ENCODE results near the gene TRAF3.
A peak's percentile ranks its signal among the peaks of the same experiment; 100 is the strongest.

Gene TRAF3

DNA sequence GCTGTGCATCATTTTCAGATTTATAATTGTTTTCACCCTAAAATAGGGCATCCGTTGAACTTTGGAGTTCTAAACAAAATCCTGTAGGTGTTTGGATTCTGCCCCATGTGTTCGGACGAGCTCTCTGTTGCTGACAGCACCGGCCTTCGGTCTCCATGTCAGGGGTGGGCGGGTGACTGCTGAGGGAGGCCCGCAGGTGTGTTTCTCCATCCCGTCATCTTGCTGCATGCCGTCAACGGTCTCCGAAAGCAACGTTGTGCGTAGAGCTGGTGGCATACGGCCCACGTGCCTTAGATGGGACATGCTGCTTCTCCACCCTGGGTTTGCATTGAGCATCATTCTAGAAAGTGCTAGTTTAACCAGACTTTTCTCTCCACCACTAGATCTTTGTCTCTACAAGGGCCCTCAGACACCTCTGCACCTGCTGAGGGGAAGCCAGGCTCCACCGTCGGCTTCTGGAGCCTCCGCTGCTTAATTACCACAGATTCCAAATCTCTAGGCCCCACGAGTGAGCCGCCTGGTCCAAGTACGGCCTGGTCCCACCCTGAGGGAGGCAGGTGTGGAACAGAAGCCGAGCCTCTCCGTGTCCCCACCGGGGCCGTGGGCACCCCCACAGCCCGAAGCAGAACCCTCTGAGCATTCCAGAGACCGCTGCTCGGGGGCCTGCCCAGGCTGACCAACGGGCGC is 129.5 kb downstream of the TRAF3 start:
- no peak overlapping the region for H4K12ac ChIP-seq (ENCODE audit: low read depth, low read length)
- WGBS (ENCODE audit: extremely low coverage, insufficient coverage, insufficient read length) = no CpG with 5 or more reads among the region's 30 CpGs

DNA sequence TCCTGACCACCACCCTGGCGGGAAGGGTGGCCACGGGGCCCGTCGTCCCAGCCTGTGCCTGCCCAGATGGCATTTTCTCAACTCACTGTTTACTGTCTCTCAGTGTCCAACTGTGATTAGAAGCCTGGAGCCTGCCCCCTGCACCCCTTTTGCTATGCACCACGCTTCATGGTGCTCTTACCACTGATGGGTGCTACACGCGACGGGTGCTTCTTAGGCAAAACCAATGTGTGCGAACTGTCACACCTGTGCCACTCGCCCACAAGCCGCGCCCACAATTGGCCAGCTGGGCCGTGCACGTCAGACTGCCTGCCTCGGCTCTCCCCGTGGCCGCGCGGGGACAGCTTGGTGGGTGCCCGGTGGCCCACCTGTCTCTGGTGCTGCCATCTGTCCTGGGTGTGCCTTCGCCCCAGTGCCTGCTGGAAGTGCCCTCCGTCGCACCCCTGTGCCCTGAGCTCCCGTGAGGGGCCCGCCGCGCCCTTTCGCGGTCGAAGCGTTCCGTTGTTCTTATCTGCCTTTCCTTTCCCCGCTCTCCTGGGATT is 130.1 kb downstream of the TRAF3 start:
- no peaks in the 10 kb centered on the region for H3K79me1 ChIP-seq (ENCODE audit: low read length)
- no peak overlapping the region for H3K4ac ChIP-seq (ENCODE audit: low read depth, low read length)
- H2BK120ac ChIP-seq (ENCODE audit: insufficient read depth, low read length, poor library complexity) = no peak overlapping the region
- no peak overlapping the region for H2AFZ ChIP-seq (ENCODE audit: insufficient read depth, low read length, poor library complexity)
- no peaks in the 10 kb centered on the region for H3K27me3 ChIP-seq (ENCODE audit: insufficient read depth, low read length)
- no CpG with 5 or more reads among the region's 33 CpGs for WGBS (ENCODE audit: extremely low coverage, insufficient coverage, insufficient read length)
- H3K9me3 ChIP-seq (ENCODE audit: insufficient read depth, low read depth, low read length) = peaks cover 14% of the 10 kb centered on the region
- H3K23ac ChIP-seq (ENCODE audit: low read length) = no peak overlapping the region
- no peak overlapping the region for H3K27ac ChIP-seq (ENCODE audit: low read depth, low read length)
- H2AK5ac ChIP-seq (ENCODE audit: low read length) = no peak overlapping the region
- H3K4me2 ChIP-seq (ENCODE audit: low read length) = no peak overlapping the region
- DNase-seq = no peak
- H4K91ac ChIP-seq (ENCODE audit: low read depth, low read length) = no peak overlapping the region
- no peak overlapping the region for H4K12ac ChIP-seq (ENCODE audit: low read depth, low read length)
- no peak overlapping the region for H3K9ac ChIP-seq (ENCODE audit: low read length)
- H4K8ac ChIP-seq (ENCODE audit: low read depth, low read length) = no peak overlapping the region
- no peak overlapping the region for H3K4me3 ChIP-seq (ENCODE audit: low read depth, low read length)
- no peak overlapping the region for H2BK5ac ChIP-seq (ENCODE audit: low read depth, low read length, poor library complexity)
- H3K18ac ChIP-seq (ENCODE audit: low read length) = no peak overlapping the region
- peaks cover 0 to 6% of the 10 kb centered on the region in 2 experiments for H3K4me1 ChIP-seq (ENCODE audit: control insufficient read depth in 1 of 2, insufficient read depth in 2 of 2, low read length in 2 of 2)
- H3K14ac ChIP-seq (ENCODE audit: low read length) = no peak overlapping the region
- peaks cover 18 to 23% of the 10 kb centered on the region in 2 experiments for H3K36me3 ChIP-seq (ENCODE audit: control insufficient read depth in 1 of 2, insufficient read depth in 2 of 2, low read length in 2 of 2)
- no peaks in the 10 kb centered on the region for H3K79me2 ChIP-seq (ENCODE audit: control insufficient read depth, insufficient read depth, low read length, poor library complexity)
- H2BK12ac ChIP-seq (ENCODE audit: low read length) = no peak overlapping the region

More for the DNA sequence above, 129.5 kb downstream of the TRAF3 start:
- H2BK120ac ChIP-seq (ENCODE audit: insufficient read depth, low read length, poor library complexity) = no peak overlapping the region
- no peak overlapping the region for H3K18ac ChIP-seq (ENCODE audit: low read length)
- no peak overlapping the region for H4K8ac ChIP-seq (ENCODE audit: low read depth, low read length)
- no peak overlapping the region for H2BK5ac ChIP-seq (ENCODE audit: low read depth, low read length, poor library complexity)
- H2AFZ ChIP-seq (ENCODE audit: insufficient read depth, low read length, poor library complexity) = no peak overlapping the region
- H3K14ac ChIP-seq (ENCODE audit: low read length) = no peak overlapping the region
- H3K79me2 ChIP-seq (ENCODE audit: control insufficient read depth, insufficient read depth, low read length, poor library complexity) = no peaks in the 10 kb centered on the region
- DNase-seq = no peak
- no peak overlapping the region for H3K4me3 ChIP-seq (ENCODE audit: low read depth, low read length)
- H3K4me1 ChIP-seq (ENCODE audit: control insufficient read depth in 1 of 2, insufficient read depth in 2 of 2, low read length in 2 of 2) = peaks cover 0 to under 1% of the 10 kb centered on the region in 2 experiments
- no peak overlapping the region for H3K23ac ChIP-seq (ENCODE audit: low read length)
- no peak overlapping the region for H3K4me2 ChIP-seq (ENCODE audit: low read length)
- H2BK12ac ChIP-seq (ENCODE audit: low read length) = no peak overlapping the region
- H3K9me3 ChIP-seq (ENCODE audit: insufficient read depth, low read depth, low read length) = peaks cover 14% of the 10 kb centered on the region
- H3K9ac ChIP-seq (ENCODE audit: low read length) = no peak overlapping the region
- H3K79me1 ChIP-seq (ENCODE audit: low read length) = no peaks in the 10 kb centered on the region
- peaks cover 18 to 25% of the 10 kb centered on the region in 2 experiments for H3K36me3 ChIP-seq (ENCODE audit: control insufficient read depth in 1 of 2, insufficient read depth in 2 of 2, low read length in 2 of 2)
- H4K91ac ChIP-seq (ENCODE audit: low read depth, low read length) = no peak overlapping the region
- no peaks in the 10 kb centered on the region for H3K27me3 ChIP-seq (ENCODE audit: insufficient read depth, low read length)
- no peak overlapping the region for H3K27ac ChIP-seq (ENCODE audit: low read depth, low read length)
- no peak overlapping the region for H3K4ac ChIP-seq (ENCODE audit: low read depth, low read length)
- no peak overlapping the region for H2AK5ac ChIP-seq (ENCODE audit: low read length)

DNA sequence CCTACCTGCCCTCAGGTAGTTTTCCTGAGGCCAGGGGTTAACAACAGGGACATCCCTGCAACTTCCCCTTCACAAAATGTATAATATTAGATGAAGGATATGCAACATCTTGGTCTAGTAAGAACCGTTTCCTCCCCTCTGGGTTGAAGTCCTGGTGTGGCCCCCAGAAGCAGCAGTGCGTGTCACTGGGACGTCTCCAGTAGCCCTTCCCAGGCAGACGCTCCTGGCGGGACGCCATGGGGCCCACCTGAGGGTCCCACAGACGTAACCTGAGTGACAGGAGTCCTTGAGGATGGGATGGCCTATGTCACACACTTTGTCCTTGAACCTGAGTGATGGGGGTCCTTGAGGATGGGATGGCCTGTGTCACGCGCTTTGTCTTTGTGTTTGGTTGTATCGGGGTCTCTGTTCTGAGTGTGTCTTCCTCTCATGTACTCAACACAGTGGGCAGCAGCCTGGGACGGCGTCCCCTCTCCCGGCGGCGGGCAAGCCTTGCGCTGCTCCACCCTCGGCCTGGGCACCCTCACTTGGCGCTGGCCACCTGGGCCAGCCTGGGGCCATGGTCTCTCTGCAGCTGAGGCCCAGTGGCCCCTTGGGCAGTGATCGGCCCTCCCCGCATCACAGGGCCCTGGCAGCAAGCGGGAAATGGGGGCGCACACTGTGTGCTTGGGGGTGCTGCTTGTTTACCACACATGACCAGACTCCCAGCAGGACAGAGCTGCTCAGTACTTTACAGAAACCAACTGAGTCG is 130.9 kb downstream of the TRAF3 start:
- WGBS (ENCODE audit: extremely low coverage, insufficient coverage, insufficient read length) = no CpG with 5 or more reads among the region's 23 CpGs
- no peak overlapping the region for H2AFZ ChIP-seq (ENCODE audit: insufficient read depth, low read length, poor library complexity)
- H4K12ac ChIP-seq (ENCODE audit: low read depth, low read length) = no peak overlapping the region
- peaks cover 14% of the 10 kb centered on the region for H3K9me3 ChIP-seq (ENCODE audit: insufficient read depth, low read depth, low read length)
- H3K4me2 ChIP-seq (ENCODE audit: low read length) = no peak overlapping the region
- H3K23ac ChIP-seq (ENCODE audit: low read length) = no peak overlapping the region
- H3K27me3 ChIP-seq (ENCODE audit: insufficient read depth, low read length) = no peaks in the 10 kb centered on the region
- no peak overlapping the region for H2BK12ac ChIP-seq (ENCODE audit: low read length)
- no peak overlapping the region for H2BK120ac ChIP-seq (ENCODE audit: insufficient read depth, low read length, poor library complexity)
- no peak overlapping the region for H3K4me3 ChIP-seq (ENCODE audit: low read depth, low read length)
- no peak for DNase-seq
- peaks cover 18 to 22% of the 10 kb centered on the region in 2 experiments for H3K36me3 ChIP-seq (ENCODE audit: control insufficient read depth in 1 of 2, insufficient read depth in 2 of 2, low read length in 2 of 2)
- H2BK5ac ChIP-seq (ENCODE audit: low read depth, low read length, poor library complexity) = no peak overlapping the region
- H3K4ac ChIP-seq (ENCODE audit: low read depth, low read length) = no peak overlapping the region
- H3K27ac ChIP-seq (ENCODE audit: low read depth, low read length) = no peak overlapping the region
- no peak overlapping the region for H2AK5ac ChIP-seq (ENCODE audit: low read length)
- H3K4me1 ChIP-seq (ENCODE audit: control insufficient read depth in 1 of 2, insufficient read depth in 2 of 2, low read length in 2 of 2) = peaks cover 0 to 9% of the 10 kb centered on the region in 2 experiments
- H3K9ac ChIP-seq (ENCODE audit: low read length) = no peak overlapping the region
- H4K91ac ChIP-seq (ENCODE audit: low read depth, low read length) = no peak overlapping the region
- H3K79me1 ChIP-seq (ENCODE audit: low read length) = no peaks in the 10 kb centered on the region
- no peak overlapping the region for H3K14ac ChIP-seq (ENCODE audit: low read length)
- no peak overlapping the region for H4K8ac ChIP-seq (ENCODE audit: low read depth, low read length)
- no peak overlapping the region for H3K18ac ChIP-seq (ENCODE audit: low read length)
- H3K79me2 ChIP-seq (ENCODE audit: control insufficient read depth, insufficient read depth, low read length, poor library complexity) = no peaks in the 10 kb centered on the region

DNA sequence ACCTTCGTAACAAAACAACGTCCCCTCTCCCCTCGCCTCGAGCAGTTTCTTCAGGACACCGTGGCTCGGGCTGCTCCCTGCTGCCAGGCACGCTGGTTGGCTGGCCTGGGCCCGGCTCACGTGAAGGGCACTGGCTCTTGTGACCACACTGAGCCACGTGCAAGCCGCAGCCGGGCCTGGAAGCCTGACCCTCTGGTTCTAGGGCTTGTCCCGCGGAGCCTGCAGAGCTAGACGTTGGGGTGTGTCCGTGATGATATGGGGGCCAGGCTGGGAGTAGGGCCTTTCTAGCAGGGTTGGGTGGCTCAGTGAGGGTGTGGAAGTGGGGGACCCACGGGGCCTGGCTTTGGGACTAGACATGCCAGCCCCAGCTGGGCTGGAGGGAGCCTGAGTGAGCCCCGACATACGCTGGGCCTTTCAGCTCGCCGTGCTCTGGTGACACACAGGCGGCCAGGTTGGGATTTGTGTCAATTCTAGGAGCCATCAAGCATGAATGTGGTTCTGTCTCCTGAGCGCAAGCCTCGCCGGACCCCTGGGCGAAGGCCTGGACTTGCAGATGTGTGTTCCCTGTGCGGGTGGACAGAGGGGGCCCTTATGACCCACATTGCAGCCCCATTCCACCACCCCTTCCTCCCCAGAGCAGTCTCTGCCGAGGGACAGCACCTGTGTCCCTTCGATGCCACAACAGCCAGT is 131.7 kb downstream of the TRAF3 start:
- Histone ChIP-seq H3K27me3 (ENCODE audit: insufficient read depth, low read length) (no peaks in the 10 kb centered on the region), H4K12ac (ENCODE audit: low read depth, low read length) (no peak overlapping the region), H3K27ac (ENCODE audit: low read depth, low read length) (no peak overlapping the region), H3K23ac (ENCODE audit: low read length) (no peak overlapping the region), H3K9me3 (ENCODE audit: insufficient read depth, low read depth, low read length) (peaks cover 14% of the 10 kb centered on the region), H3K4me1 (ENCODE audit: control insufficient read depth in 1 of 2, insufficient read depth in 2 of 2, low read length in 2 of 2) (peaks cover 0 to 9% of the 10 kb centered on the region in 2 experiments), H2BK5ac (ENCODE audit: low read depth, low read length, poor library complexity) (no peak overlapping the region), H2AFZ (ENCODE audit: insufficient read depth, low read length, poor library complexity) (no peak overlapping the region), H2BK120ac (ENCODE audit: insufficient read depth, low read length, poor library complexity) (no peak overlapping the region), H2AK5ac (ENCODE audit: low read length) (no peak overlapping the region), H4K8ac (ENCODE audit: low read depth, low read length) (no peak overlapping the region), H4K91ac (ENCODE audit: low read depth, low read length) (no peak overlapping the region), H3K79me2 (ENCODE audit: control insufficient read depth, insufficient read depth, low read length, poor library complexity) (no peaks in the 10 kb centered on the region), H3K14ac (ENCODE audit: low read length) (no peak overlapping the region), H3K36me3 (ENCODE audit: control insufficient read depth in 1 of 2, insufficient read depth in 2 of 2, low read length in 2 of 2) (peaks cover 15 to 16% of the 10 kb centered on the region in 2 experiments), H3K9ac (ENCODE audit: low read length) (no peak overlapping the region), H3K4me2 (ENCODE audit: low read length) (no peak overlapping the region), H3K4ac (ENCODE audit: low read depth, low read length) (no peak overlapping the region), H2BK12ac (ENCODE audit: low read length) (no peak overlapping the region), H3K79me1 (ENCODE audit: low read length) (no peaks in the 10 kb centered on the region), H3K4me3 (ENCODE audit: low read depth, low read length) (peak overlapping the region; percentile 18), H3K18ac (ENCODE audit: low read length) (no peak overlapping the region)
- WGBS (ENCODE audit: extremely low coverage, insufficient coverage, insufficient read length) = no CpG with 5 or more reads among the region's 29 CpGs
- DNase-seq = no peak
